Activated gamma-delta T cell treated with anti-CD3 and anti-CD28 coated beads, Interleukin-2, amount 50 U/mL, for 16 hours (primary cell): ENCODE measurements around the gene BOK.
"Not testable (repeated sequence)": the region's sequence is repeated elsewhere in the genome, so short reads cannot be mapped to it uniquely, and the experiment has no call there.

Source experiments
- DNase-seq: peaks from one replicate; pipeline ENCODE4 v3.0.0-alpha.2; 2020; ENCODE audit warnings: low read depth

The BOK gene, protein sequence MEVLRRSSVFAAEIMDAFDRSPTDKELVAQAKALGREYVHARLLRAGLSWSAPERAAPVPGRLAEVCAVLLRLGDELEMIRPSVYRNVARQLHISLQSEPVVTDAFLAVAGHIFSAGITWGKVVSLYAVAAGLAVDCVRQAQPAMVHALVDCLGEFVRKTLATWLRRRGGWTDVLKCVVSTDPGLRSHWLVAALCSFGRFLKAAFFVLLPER

DNA sequence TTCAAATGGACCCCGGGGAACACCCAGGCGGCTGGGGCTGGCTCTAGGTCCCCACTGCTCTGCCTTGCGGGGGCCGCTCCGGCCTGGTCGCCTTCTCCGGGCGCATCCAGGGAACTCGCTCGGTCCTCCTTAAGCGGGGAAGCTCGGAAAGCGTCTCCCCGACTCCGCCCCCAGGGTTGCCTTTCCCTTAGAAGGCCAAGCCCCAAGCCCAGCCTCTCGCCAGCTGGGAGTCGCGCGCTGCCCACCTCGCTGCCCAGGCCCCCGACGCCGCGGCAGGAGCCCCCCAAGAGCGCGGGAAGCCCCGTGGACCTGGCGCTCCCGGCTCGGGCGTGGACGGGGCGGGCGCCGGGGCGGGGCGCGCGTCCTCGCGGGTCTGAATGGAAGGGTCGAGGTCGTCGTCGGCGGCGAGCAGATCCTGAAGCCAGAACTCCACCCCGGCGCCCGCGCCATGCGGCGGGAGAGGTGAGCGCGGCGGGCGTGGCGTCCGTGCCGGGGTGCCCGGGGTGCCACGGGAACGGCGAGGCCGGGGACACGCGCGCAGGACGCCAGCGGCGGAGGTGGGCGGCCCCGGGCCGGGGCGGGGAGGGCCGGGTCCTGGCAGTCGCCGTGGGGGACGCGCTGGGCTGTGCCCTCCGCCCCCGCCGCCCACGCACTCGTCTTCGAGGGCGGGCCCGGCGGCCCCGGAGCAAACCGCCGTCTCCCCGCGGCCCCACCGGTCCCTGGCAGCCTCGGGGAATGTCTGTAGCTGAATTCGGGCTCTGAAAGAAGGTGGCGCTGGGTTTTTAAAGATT is at the start of gene BOK:
Gene BOK (plus strand): TSS at position 214 of the 791 bp plus-strand sequence. CDS start 739 bp downstream, outside the sequence.
- no peak for DNase-seq

DNA sequence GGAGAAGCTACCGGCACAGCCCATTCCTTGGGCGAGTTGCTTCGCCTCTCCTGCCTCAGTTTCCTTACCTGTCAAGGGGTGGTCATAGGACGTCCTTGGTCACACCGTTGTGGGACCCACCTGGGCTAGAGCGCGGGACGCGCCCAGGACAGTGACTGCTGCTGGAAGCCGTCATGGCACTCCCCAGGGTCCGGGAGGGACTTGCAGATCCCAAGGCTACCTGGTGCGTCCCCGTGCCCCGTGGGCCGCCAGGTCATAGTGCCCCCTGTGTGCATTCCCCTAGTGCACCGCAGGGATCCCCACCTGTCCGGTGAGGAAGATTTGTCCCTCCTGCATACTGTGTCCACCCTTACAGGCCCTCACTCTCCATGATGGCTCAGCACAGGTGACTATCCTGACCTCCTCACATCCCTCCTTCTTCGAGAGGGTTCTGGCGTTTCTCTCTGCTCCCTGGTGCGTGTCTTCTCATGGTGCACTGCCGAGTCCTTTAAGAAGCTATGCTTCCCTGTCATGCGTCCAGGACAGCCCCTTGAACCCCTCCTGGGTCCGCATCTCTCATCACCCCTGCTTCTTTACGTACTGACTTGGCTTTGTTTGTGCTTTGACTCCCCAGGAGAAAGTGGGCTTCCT is 49.3 kb upstream of the BOK start:
- DNase-seq, result no peak

DNA sequence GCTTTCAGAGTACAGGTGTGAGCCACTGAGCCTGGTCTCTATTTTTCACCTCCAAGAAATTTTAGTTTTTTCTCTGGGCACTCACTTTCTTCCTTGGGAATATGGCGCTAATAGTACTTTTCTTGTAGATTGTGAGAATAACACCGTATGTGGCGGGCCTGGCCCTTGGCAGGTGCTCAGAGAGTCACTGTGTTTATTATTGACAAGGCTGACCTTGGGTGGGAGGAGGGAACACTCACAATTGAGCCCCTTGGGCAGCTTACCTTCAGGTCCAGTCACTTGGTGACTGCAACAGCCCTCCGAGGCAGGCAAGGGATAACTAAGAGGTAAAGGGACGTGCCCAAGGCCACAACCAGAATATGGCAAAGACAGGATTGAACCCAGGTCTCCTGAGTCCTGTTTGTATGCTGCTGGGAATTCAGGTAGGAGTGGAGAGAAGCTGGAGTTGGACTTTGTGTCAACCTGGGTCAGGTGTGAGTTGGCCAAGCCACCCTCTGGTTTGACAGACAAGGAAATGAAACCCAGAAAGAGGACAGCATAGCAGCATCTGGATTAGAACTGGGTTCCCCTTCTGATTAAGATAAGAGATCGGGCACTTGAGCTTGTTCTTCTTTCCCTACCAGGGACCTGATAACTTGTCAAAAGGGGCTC is 47.3 kb upstream of the BOK start:
- DNase-seq, result no peak

DNA sequence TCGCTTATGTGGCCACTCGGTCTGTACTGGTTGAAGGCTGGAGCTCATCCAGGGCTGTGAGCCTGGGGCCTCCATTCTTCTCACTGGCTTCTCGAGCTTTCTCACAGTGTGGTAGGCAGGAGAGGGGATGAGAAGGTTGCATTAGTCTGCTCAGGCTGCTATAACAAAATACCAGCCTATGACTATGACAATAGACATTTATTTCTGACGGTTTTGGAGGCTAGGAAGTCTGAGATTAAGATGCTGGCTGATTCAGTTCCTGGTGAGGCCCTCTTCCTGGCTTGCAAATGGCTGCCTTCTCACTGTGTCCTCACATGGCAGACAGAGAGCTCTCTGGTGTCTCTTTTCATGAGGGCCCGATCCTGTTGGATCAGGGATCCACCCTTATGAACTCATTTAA is 44.0 kb upstream of the BOK start:
- no peak for DNase-seq

DNA sequence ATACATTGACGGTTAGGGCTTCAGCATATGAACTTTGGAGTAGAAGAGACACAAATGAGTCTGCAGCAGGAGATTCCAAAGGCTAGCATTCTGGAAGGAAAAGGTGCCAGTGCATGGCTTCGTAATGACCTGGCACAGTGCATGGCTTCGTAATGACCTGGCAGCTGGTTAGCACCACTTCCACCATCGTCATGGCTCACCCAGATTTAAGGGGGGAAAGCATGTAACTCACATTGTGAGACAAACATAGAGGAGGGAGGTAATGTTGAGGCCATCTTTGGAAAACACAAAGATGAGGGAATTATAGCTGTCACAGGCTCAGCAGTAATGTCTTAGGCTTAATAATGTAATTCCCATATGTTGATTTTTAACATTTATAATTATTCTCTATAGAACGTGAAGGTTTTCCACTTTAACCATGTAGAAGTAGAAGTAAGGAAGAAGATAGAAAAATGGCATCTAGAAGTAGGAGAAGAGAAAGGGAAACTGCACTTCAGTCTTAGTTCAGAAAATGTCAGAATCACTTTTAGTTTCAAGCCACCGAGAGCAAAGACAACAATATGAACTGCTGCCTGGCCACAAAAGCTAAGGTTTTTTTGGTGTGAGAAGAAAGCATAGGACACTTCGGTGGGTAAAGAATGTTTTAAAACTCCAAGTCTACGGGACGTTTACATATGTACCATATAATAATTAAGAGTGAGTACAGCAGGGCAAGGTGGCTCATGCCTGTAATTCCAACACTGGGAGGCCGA is 43.4 kb upstream of the BOK start:
- no peak for DNase-seq

DNA sequence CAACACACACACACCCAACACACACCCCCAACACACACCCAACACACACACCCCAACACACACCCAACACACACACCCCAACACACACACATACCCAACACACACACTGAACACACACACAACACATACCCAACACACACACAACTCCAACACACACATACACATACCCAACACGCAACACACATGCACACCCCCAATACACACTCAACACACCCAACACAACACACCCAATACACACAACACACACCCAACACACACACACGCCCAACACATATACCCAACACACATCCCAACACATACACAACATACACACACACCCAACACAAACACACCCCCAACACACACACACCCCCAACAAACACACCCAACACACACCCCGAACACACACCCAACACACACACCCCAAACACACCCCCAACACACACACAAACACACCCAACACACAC is 42.0 kb upstream of the BOK start:
- DNase-seq, result no peak

DNA sequence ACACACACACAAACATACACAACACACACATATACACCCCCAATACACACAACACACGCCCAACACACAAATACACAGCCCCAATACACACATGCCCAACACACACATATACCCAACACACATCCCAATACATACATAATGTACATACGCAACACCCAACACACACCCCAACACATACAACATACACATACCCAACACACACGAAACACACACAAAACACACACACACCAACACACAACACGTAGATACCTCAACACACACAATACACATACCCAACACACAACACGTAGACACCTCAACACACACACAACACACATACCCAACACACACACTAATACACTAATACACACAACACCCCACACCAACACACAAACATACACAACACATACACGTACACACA is 41.2 kb upstream of the BOK start:
- DNase-seq, result no peak

DNA sequence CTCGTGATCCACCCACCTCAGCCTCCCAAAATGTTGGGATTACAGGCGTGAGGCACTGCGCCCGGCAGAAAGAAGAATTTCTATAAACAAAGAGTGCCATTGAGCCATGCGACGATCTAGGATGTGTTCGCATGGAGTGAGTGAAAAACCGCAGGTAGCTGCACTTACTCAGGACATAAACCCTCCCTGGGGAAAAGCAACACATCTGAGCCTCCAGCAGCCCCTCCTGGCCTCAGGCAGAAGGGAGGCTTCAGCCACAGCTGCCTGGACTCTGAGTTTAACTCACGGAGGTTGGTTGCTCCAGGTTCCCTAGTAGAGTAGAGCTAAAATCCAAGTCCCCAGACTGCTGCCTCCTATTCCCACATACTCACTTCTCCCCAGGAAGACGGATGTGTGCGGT is 38.9 kb upstream of the BOK start:
- DNase-seq, result no peak

DNA sequence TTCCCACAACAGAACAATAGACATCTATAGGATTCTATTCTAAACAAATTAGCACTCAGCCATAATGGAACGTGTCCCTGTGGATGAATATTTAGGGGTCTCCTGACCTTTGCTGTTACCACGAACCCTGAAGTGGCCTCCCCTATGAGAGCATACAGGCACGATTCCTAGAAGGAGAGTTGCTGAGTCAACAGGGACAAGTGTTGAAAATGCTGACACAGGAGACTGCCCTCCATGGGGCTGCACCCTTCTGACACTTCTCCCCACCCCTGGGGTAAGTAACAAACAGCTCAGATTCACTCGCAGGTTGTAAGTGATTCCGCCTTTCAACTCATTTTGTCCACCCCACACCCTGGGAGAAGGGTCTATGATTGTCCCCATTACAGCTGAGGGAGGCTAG is 36.1 kb upstream of the BOK start:
- DNase-seq, result no peak

DNA sequence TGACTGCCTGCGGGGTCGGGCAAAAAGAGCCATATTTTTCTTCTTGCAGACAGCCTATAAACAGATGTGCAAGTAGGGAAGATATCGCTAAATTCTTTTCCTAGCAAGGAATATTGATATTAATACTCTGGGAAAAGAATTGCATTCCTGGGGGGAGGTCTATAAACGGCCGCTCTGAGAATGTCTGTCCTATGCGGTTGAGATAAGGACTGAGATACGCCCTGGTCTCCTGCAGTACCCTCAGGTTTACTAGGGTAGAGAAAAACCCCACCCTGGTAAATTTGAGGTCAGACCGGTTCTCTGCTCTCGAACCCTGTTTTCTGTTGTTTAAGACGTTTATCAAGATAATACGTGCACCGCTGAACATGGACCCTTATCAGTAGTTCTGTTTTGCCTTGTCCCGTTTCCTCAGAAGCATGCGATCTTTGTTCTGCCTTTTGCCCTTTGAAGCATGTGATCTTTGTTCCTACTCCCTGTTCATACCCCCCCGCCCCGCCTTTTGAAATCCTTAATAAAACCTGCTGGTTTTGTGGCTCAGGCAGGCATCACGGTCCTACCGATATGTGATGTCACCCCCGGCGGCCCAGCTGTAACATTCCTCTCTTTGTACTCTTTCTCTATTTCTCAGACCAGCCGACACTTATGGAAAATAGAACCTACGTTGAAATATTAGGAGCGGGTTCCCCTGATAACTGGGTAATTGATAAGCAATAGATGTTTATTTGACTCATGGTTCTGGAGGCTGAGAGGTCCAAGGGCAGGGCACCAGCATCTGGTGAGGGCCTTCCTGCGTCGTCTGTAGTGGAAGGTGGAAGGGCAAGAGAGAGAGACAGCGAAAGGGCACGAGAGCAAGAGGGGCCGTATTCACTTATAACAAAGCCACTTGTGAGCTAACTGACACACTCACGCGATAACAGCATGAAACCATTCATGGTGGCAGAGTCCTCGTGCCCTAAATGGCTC is 32.4 kb upstream of the BOK start:
- DNase-seq, result not testable (repeated sequence)

DNA sequence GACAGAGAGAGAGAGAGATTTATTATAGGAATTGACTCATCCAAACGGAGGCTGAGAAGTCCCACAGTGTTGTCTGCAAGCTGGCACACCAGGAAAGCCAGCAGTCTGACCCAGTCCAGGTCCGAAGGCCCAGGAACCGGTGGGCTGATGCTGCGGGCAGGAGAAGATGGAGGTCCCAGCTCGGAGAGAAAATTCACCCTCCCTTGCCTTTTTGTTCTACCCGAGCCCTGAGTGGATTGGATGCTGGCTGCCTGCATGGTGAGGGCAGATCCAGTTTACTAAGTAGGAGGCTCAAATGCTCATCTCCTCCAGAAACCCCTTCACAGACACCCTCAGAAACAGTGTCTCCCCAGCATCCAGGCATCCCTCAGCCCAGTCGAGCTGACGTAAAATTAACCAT is 28.0 kb upstream of the BOK start:
- no peak for DNase-seq

DNA sequence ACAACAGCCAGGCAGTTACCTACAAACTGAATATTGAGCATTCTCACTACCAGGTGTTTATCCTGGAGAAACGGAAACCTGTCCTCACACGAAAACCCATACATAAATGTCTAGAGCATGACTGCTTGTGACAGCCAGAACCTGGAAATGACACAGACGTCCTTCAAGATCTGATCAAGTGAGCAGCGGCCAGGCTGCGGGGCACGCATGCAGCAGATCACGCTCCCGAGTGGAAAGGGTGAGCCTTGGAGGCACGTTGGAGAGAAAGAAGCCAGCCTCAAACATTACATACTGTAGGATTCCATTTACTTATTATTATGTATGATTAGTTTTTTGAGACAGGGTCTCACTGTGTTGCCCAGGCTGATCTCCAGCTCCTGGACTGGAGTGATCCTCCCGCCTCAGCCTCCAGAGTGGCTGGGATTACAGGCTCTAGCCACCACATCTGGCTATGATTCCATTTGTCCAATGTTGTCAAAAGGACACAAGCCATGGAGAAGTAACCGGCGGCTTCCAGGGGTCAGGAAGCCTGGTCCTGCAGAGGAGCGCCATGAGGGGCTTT is 27.3 kb upstream of the BOK start:
- no peak for DNase-seq

DNA sequence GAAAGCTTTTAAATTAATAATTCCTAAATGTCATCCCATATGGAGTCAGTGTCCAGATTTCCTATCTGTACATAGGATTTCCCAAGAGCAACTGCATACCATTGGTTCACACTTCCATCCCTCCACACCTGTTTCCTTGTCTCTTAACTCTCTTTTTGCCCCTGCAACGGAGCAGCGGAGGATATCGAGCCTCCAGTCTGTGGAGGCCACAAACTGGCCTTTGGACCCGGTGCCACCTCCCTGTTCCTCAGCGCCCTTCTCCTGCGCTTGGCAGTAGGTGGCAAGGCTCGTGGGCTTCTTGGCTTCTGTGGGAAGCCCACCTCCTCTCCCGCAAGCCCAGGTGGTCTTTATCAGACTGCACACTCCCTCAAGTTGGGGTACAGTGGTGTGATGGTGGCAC is 26.4 kb upstream of the BOK start:
- no peak for DNase-seq

DNA sequence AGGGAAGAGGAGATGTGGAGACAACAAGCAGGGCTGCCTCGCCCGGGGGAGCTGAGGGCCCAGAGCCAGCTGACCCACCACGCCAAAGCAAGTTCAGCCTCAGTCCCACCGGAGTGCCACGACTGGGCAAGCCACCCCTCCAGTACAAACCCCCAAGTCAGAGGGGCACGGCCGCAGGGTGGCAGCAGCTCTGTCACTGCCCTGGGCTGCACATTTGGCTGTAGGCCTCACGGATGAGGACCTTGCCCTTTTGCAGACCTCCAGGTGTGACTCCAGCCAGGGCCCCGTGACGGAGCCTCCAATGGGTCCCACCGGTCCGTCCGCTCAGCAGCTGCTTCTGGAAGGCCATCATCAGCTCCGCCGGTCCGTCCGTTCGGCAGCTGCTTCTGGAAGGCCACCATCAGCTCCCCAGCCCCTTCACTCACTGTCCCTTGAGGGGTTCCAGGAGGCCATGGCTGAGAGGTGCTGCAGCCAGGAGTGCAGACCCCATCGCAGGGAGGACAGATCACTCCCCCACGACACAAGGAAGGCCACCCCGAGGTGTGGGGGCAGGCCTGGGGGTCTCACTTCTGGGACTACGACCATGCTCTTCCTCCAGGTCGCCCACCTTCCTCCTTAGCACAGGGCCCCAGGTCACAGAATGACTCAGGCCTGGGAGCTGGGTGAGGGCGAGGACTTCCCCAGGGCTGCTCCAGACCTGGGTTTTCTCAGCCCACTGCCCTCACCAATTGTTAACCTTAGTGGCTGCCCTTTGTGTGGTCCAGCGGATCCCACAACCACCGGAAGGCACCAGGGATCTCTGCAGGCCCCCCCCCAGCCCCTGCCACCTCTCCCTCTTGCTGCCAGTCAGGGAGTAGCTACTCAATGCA is 25.6 kb upstream of the BOK start:
- no peak for DNase-seq

DNA sequence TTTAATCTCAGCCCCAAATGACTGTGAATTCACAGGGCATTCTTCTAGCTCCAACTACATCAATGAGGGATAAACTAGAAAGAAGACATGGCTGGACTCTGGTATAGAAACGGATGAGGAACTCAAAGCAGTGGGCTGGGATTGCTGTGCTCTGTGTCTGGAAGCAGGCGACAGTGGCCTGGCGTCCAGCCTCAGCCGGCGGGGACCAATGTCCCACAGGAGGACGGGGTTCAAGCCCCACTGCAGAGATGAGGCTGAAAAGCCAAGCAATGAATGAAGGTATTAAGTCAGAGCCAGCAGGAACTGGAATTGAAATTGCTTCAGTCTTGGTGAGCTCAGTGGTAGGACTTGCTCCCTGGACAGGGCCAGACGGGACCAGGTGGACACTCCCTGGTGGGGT is 24.3 kb upstream of the BOK start:
- DNase-seq, result no peak

DNA sequence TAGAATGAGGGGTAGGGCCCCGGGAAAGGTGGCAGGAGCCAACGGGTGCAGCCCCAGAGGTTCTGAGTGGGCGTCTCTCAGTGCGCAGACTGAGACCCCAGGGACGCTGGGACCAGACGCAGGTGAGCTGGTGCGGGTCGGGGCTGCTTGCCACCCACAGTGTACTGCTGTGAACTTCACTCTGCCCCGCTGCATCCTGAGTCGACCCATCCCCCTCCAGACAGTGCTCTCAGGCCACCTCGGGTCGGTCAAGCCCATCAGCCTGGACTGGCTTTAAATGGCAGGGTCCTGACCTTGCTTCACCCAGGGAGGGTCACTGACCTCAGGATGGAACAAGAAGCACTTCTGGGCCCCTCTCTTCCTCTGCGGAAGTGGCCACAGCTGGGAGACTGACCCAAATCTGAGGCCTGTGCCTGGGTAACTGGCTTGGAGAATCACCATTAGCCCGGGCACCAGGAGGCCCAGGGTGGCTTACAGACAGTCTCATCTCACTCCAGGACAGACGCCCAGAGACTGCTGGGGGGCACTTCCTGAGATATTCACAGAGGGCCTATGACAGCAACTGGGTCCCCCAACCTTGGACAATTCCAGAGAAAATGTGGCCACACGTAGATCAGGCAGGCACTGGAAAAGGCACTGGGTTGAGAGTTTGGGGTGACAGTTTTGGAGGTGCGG is 23.7 kb upstream of the BOK start:
- no peak for DNase-seq

DNA sequence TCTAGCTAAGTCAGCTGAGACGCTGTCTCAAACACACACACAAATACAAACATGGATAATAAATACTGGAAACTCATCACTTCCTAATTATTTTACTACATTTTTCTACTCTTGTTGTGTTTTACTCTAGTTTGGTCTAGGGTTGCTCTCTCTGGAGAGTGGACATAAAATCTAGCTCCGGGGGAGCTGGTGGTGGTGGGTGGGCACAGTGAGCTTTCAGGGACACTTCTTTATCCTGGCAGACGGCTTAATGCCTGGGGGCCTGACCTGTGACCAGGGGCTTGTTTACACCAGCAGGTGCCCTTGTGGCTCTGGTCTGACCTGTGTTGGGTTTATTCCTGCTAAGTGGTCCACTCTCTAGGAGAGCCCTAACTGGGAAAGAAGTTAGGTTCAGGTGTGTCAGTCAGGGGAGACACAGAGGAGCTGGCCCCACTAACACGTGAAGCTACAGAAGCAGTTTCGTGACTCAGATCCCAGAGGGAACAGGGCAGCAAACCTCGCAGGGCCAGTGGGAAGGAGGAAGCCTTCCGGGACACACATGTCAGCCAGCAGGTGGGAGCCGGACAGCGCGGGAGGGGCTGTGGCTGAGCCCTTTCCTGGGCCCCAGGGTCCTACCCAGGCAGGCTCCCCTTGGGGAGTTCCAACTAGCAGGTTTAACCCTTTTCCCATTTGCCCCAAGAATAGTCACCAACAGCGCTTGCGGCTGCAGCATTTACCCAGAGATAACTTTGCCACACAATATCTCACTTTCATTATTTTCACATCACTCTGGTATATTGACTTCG is 22.5 kb upstream of the BOK start:
- DNase-seq, result no peak
